SK-N-MC (cell line): ENCODE measurements around the gene CAPN5.

Source experiments
- DNase-seq: peaks from one replicate; pipeline ENCODE4 v3.0.0-alpha.2; 2011; ENCODE audit warnings: low read depth, low spot score
- H3K27ac ChIP-seq: fragments of 200-600 bp; sonication (generic); 2 replicates; pipeline ENCODE4 v1.5.1; 2016; ENCODE audit warnings: mixed run types
- H3K36me3 ChIP-seq: fragments of 200-600 bp; sonication (generic); 2 replicates; pipeline ENCODE4 v1.6.1; 2017; ENCODE audit warnings: antibody characterized with exemption, low read length, mixed read lengths; ENCODE audit not compliant: insufficient read depth
- H3K4me3 ChIP-seq: fragments of 200-600 bp; sonication (generic); 2 replicates; pipeline ENCODE4 v1.5.1; 2016
- H3K9ac ChIP-seq: fragments of 200-600 bp; sonication (generic); 2 replicates; pipeline ENCODE4 v1.8.0; 2017; ENCODE audit warnings: mixed run types, mixed read lengths; ENCODE audit not compliant: insufficient read length
- H3K9me3 ChIP-seq: fragments of 200-600 bp; sonication (generic); 2 replicates; pipeline ENCODE4 v1.6.1; 2017; ENCODE audit warnings: low read depth, mild to moderate bottlenecking, antibody characterized with exemption, low read length, moderate library complexity, mixed read lengths
- EZH2 ChIP-seq: fragments of 200-600 bp; sonication (generic); IDR thresholded peaks from one replicate; pipeline ENCODE4 v1.6.1; 2017; ENCODE audit warnings: antibody characterized with exemption
- FOXP2 ChIP-seq: optimal IDR thresholded peaks from 2 replicates; pipeline ENCODE3; 2011; ENCODE audit warnings: mild to moderate bottlenecking, moderate library complexity; ENCODE audit not compliant: insufficient read depth; ENCODE audit errors: extremely low read length, control extremely low read depth
- POLR2AphosphoS5 ChIP-seq: IDR thresholded peaks from 2 replicates; pipeline ENCODE4 v1.6.1; 2012; ENCODE audit warnings: mild to moderate bottlenecking, low read depth, low read length, borderline replicate concordance

Gene CAPN5

DNA sequence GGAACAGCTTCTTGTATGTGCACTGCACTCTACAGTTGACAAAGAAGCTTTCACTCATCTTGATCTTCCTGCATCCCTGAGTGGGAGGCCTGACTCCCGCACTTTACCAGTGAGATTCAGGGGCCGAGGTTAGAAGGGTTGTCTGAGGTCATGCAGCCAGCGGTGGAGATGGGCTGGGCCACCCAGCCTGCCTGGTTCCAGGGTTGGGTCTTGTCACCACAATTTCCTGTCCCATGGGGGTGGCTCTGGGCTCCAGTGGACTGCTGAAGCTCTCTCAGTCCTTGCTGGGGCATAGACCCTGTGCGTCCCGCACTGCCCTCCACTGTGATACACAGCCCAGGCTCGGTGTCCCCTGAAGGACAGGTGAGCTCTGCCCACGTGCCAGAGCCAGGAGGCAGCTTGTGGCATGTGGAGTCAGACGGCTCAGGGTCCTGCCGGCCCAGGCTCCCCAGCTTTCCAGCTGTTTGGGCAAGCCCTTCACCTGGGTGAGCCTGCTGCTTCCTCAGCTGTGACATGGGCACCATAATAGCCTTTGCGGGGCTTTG is 54.4 kb downstream of the CAPN5 start:
- Histone ChIP-seq H3K36me3 (no peaks in the 10 kb centered on the region), H3K27ac (no peak overlapping the region), H3K4me3 (no peak overlapping the region), H3K9me3 (no peaks in the 10 kb centered on the region), H3K9ac (no peak overlapping the region)
- DNase-seq, result no peak
- TF ChIP-seq FOXP2, result no peak
- no peak for TF ChIP-seq POLR2AphosphoS5
- no peak for TF ChIP-seq EZH2

DNA sequence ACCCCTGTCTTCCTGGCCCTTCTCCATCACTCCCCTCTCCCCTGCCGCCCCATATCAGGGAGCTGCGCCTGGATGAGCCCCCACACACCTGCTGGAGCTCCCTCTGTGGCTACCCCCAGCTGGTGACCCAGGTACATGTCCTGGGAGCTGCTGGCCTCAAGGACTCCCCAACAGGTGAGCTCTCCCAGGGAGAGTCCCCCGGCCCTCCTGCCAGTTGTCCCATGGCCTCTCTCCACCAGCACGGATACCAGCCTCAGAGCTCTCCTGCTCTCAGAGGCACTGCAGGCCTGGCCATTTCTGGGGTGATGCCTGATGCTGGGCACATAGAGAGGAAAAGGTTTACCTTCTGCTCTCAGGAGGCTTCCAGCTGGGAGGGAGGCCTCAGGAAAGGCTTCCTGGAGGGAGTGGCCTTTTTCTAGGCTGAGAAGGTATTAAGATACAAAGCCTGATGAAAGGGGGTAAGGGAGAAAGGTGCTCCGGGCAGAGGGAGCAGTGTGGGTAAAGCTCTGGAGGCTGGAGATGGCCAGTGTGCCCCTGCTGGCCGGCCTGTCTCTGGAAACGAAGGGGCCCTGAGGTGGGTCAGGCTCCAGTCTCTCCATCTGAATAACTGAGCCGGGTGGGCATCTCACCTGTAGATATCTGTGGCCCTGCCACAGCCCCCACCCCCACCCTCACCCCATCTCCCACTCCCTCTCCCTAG is 55.3 kb downstream of the CAPN5 start:
- Histone ChIP-seq H3K36me3 (no peaks in the 10 kb centered on the region), H3K4me3 (no peak overlapping the region), H3K9me3 (no peaks in the 10 kb centered on the region), H3K27ac (no peak overlapping the region), H3K9ac (no peak overlapping the region)
- no peak for DNase-seq
- no peak for TF ChIP-seq EZH2
- no peak for TF ChIP-seq POLR2AphosphoS5
- TF ChIP-seq FOXP2, result no peak

DNA sequence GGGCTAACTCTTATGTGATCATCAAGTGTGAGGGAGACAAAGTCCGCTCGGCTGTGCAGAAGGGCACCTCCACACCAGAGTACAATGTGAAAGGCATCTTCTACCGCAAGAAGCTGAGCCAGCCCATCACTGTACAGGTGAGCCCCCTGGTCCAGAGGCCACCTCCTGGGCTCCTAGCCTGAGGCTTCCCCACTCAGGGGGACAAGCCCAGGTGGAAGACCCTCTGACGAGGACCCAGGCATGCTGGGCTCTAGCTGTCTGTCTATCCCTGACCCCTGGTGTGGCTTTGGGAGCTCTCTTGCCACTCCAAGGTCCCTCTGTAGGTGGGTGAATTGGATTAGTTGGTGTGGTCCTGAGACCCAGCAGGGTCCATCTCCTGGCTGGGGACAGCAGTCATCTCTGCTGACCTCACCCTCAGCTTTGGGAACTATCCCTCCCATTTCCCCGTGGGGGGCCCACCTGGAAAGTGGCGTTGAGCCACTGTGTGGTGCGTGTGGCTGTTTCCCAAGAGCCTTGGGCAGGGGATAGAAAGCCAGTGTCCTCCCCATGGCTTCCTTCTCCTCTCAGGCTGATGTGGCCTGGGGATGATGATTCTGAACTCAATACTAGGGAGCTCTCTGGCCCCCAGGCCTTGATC is 55.9 kb downstream of the CAPN5 start:
- Histone ChIP-seq H3K9me3 (no peaks in the 10 kb centered on the region), H3K36me3 (no peaks in the 10 kb centered on the region), H3K27ac (no peak overlapping the region), H3K9ac (no peak overlapping the region), H3K4me3 (no peak overlapping the region)
- DNase-seq, result no peak
- no peak for TF ChIP-seq FOXP2
- no peak for TF ChIP-seq EZH2
- no peak for TF ChIP-seq POLR2AphosphoS5

DNA sequence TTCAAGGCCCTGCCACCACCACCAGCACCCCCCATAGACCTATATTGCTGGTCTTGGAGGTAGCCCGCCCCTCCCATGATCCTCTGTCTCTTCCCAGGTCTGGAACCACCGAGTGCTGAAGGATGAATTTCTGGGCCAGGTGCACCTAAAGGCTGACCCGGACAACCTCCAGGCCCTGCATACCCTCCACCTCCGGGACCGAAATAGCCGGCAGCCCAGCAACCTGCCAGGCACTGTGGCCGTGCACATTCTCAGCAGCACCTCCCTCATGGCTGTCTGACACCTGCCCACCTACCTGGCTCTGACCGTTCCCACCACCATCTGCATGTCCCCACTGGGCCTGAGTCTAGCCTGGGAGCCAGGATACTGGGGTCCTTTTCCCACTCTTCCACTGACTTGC is 56.8 kb downstream of the CAPN5 start:
- no peak overlapping the region for H3K4me3 ChIP-seq
- no peaks in the 10 kb centered on the region for H3K9me3 ChIP-seq
- no peak for DNase-seq
- TF ChIP-seq EZH2 (no peak), POLR2AphosphoS5 (no peak), FOXP2 (no peak)
- H3K9ac ChIP-seq, result no peak overlapping the region
- H3K36me3 ChIP-seq, result no peaks in the 10 kb centered on the region
- H3K27ac ChIP-seq, result no peak overlapping the region

DNA sequence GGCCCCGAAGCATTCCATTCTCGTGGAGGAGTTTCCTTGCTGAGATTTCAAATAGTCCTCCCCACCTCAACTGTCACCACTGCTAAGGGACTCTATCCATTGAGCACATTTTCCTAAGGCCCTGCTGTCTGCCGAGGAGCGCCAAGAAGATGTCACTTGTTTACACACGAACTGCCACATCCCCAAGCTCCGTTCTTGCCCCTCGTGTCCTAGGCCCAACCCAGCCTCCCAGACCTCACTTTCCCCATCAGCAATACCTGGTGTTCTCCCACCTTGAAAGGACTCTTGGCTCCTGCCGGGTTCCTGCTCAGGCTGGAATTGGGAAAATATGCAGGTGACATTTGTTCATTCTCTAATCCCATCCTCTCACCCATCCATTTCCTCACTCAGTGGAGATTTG is 57.3 kb downstream of the CAPN5 start:
- Histone ChIP-seq H3K4me3 (no peak overlapping the region), H3K9me3 (no peaks in the 10 kb centered on the region), H3K36me3 (no peaks in the 10 kb centered on the region), H3K27ac (no peak overlapping the region), H3K9ac (no peak overlapping the region)
- DNase-seq, result no peak
- TF ChIP-seq FOXP2 (no peak), EZH2 (no peak), POLR2AphosphoS5 (no peak)

DNA sequence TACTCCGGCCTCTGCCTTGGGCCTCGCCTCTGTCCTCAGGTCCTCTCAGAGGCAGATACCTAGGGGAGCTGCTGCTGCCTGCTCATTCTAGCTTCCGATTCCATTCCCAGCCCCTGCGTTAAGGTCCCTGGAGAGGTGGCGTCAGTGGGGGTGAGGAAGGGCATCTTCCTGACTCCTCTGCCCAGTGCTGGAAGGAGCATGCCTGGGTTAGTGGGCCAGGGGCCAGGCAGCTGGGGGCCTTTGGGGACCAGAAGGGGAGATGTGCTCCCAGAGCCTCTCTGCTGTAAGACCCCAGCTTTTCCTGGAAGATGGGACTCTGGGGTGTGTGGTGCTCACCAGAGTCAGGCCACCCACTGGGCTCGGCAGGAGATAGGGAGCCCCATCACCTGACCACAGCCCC is 57.7 kb downstream of the CAPN5 start:
- Histone ChIP-seq H3K9ac (no peak overlapping the region), H3K9me3 (no peaks in the 10 kb centered on the region), H3K4me3 (no peak overlapping the region), H3K27ac (no peak overlapping the region), H3K36me3 (no peaks in the 10 kb centered on the region)
- TF ChIP-seq POLR2AphosphoS5 (no peak), FOXP2 (no peak), EZH2 (no peak)
- DNase-seq, result no peak

DNA sequence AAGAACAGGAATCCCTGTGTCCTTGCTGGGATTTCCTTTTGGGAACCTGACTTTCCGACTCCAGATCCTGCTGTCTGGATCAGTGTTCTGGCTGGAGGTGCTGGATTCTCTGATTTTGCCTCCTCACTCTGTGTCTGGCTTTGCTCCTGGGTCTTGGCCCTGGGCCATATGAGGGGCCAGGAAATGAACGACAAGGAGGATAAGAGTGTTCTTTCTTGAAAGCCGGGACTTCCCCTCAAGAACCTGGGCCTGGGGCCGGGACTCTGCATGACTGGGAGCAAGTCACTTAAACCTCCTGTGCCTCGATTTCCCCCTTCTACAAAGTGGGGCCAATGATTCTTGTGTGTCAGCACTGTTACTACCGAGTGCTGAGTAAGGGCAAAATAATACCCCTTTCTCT is 58.4 kb downstream of the CAPN5 start:
- TF ChIP-seq FOXP2, result no peak
- no peak for TF ChIP-seq POLR2AphosphoS5
- TF ChIP-seq EZH2, result no peak
- no peak for DNase-seq

DNA sequence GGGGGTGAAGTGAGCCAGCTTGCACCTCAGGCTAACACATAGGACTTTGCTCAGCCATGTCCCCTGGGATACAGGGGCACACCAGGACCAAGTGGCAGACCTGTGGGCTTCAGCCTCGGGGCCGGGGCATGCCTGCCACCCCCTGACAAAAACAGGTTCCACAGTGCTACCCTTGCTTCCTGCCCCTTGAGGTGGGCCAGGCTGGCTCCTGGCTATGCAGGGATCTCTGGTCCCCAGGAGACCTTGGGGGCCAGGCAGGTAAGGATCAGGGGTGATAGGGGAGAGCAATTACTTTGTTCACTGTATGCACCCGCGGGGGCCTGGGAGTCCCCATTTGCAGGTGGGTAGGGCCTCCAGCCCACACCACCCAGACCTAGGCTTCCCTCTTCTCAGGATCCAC is 58.9 kb downstream of the CAPN5 start:
- Histone ChIP-seq H3K27ac (no peak overlapping the region), H3K4me3 (no peak overlapping the region), H3K36me3 (no peaks in the 10 kb centered on the region), H3K9me3 (no peaks in the 10 kb centered on the region), H3K9ac (no peak overlapping the region)
- TF ChIP-seq FOXP2 (no peak), POLR2AphosphoS5 (no peak), EZH2 (no peak)
- no peak for DNase-seq

More for the DNA sequence above, 58.4 kb downstream of the CAPN5 start:
- H3K27ac ChIP-seq, result no peak overlapping the region
- no peak overlapping the region for H3K9ac ChIP-seq
- H3K4me3 ChIP-seq, result no peak overlapping the region
- H3K9me3 ChIP-seq, result no peaks in the 10 kb centered on the region
- H3K36me3 ChIP-seq, result no peaks in the 10 kb centered on the region
